Tibial nerve (tissue), 4 donors: Measurements from ENCODE around the gene FBXO44.

Experiments
- CTCF ChIP-seq, 5 experiments: fragments of 200-600 bp in 3 of 5; fragments of 450-650 bp in 2 of 5; sonication (generic) in 3 of 5; IDR thresholded peaks; one replicate each; pipeline ENCODE4 v1.5.1; 2016 to 2019; ENCODE audit warnings: antibody characterized with exemption in 5 of 5, mild to moderate bottlenecking in 3 of 5, moderate library complexity in 2 of 5
- EP300 ChIP-seq, 2 donors: sonication (generic); formaldehyde crosslinking; IDR thresholded peaks; one replicate each; pipeline ENCODE4 v1.6.1; 2017; ENCODE audit warnings: antibody characterized with exemption in 2 of 2, mild to moderate bottlenecking in 1 of 2
- POLR2A ChIP-seq, 2 donors: fragments of 450-650 bp; IDR thresholded peaks; one replicate each; pipeline ENCODE4 v1.6.1; 2017; ENCODE audit warnings: antibody characterized with exemption in 2 of 2, mild to moderate bottlenecking in 2 of 2, moderate library complexity in 2 of 2

- TF ChIP-seq POLR2A (IDR thresholded peaks at IDR 0.05): no peak
- no peak for TF ChIP-seq CTCF (IDR thresholded peaks at IDR 0.05)
- TF ChIP-seq EP300 (IDR thresholded peaks at IDR 0.05): no peak
These were observed 28.1 kb upstream of the FBXO44 start for GRCh38 chr1:11626551-11626950.
